Natural killer cell treated with Interleukin-12 subunit alpha and Interleukin-12 subunit beta and Interleukin-15 and Interleukin-18, amount 100 ng/mL, for 72 hours (primary cell): Measurements from ENCODE around the gene RNF43. TPM values are rescaled to one million over a fixed set of nuclear protein-coding genes. Genes with fewer than 3 reads are reported as not detected.

ENCODE experiments used
- ATAC-seq, 2 donors: fragments of 150-1000 bp; cut with Tn5 transposase in 1 of 2; sonication (Bioruptor Pico), chemical (Tn5 transposase) in 1 of 2; 2 replicates each; pipeline ENCODE4 v1.10.0; 2021
- DNase-seq: peaks from one replicate; pipeline ENCODE4 v3.0.0; 2022; ENCODE audit warnings: low spot score
- H3K27ac Mint-ChIP-seq, 2 donors: 1 replicate in 1 of 2; 2 replicates in 1 of 2; pipeline ENCODE4 v1.8.0; 2022; ENCODE audit warnings: mixed read lengths in 2 of 2, mild to moderate bottlenecking in 1 of 2, moderate library complexity in 1 of 2
- H3K27me3 Mint-ChIP-seq, 2 donors: 1 replicate in 1 of 2; 2 replicates in 1 of 2; pipeline ENCODE4 v1.8.0; 2022; ENCODE audit warnings: mixed read lengths in 2 of 2
- H3K36me3 Mint-ChIP-seq: one replicate; pipeline ENCODE4 v1.8.0; 2022; ENCODE audit warnings: mixed read lengths
- H3K4me1 Mint-ChIP-seq, 2 donors: 1 replicate in 1 of 2; 2 replicates in 1 of 2; pipeline ENCODE4 v1.8.0; 2022; ENCODE audit warnings: low read depth in 2 of 2, mixed read lengths in 2 of 2, mild to moderate bottlenecking in 1 of 2
- H3K4me3 Mint-ChIP-seq: one replicate; pipeline ENCODE4 v1.8.0; 2022; ENCODE audit warnings: mixed read lengths
- H3K9me3 Mint-ChIP-seq: 2 replicates; pipeline ENCODE4 v1.8.0; 2022; ENCODE audit warnings: mixed read lengths
- total RNA-seq, 2 donors: library from RNA; stranded (reverse); gene quantifications; one replicate each; pipeline ENCODE4 v1.2.3, GENCODE V29; 2022

The RNF43 gene
- total RNA-seq, 2 donors from 2014 or later = 1.3 TPM; not detected in 1

DNA sequence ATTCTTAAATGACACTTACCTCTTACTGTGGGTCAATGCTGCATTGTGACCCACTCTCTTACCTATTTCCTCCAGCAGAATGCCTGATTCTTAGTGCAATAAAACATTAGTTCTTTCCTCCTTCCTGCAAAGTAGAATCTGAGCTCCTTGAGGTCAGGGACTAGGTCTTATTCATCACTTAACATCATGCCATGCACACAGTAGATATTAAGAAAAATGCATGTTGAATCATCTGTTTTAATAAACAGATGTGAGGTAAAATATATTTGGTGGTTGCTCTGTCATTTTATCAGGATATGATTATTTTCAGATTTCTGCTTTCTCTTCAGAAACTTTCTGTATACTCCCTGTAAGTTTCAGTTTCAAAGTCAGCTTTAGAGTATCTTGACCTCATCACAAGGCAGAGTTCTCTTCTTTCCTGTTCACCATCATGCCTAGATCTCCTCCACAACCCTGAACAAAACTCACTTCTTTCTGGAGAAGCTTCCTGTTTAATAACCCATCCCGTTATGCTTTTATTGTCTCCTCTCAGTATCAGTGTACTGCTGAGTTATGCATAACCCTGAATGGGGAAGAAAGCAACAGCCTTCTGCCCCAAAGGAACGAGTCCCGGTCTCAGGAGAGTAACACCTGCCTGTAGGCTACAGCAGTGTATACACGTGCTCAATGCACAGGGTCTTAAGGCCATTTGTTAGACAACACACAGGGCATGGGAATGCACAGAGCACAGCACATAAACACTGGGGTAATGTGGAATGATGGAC lies 35.0 kb downstream of the RNF43 start:
- H3K27me3 Mint-ChIP-seq = no peaks in the 10 kb centered on the region
- DNase-seq = no peak
- H3K4me1 Mint-ChIP-seq = peaks cover 51 to 52% of the 10 kb centered on the region in 2 donors
- H3K4me3 Mint-ChIP-seq = peak overlapping the region; percentile 51
- H3K36me3 Mint-ChIP-seq = no peaks in the 10 kb centered on the region
- no peaks in the 10 kb centered on the region for H3K9me3 Mint-ChIP-seq
- ATAC-seq = peak; percentile 73 to 79
- peak overlapping the region; percentile 73 to 90 for H3K27ac Mint-ChIP-seq

DNA sequence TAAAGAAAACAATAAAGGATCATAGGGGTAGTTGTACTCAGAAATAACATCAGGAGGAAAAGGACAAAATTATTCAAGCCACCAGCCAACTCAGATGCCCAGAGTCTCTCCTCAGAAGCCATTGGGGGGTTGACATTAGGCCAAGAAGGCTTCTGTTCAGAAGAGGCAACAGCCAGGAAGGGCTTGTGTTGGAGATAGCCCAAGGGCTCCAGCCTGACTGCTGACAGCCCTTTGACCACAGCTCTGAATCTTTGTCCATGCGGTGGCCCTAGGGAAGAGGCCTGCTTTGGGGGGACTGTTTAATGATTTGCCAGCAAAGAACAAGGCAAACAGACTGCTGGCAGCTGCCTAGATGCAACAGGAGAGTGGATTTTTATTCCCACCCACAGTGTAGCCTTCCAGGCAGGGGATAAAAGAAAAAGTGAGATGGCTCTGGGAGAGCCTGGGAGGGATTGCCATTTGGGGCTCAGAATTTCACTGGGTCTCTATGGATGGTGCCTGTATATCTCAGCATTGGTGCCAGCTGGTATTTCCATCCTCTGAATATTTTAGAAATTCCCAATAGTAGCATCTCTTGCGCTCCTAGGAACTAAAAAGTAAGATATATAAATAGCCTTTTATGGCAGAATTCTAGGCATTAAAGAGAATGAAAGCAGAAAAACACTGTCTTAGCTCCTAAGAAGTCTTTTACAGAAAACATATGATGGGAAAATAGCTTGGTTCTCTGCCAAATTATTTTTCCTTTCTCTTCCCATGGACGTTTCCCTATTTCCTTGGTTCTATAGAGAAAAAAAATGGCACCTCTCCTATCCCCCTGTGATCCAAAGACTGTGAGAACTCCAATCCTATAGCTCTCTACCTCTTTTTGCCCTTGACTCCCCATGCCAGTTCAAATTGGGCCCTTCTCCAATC lies 36.0 kb downstream of the RNF43 start:
- Mint-ChIP-seq H3K27ac (peak overlapping the region; percentile 73 to 90), H3K4me1 (peaks cover 52% of the 10 kb centered on the region in 2 donors), H3K27me3 (no peaks in the 10 kb centered on the region), H3K9me3 (no peaks in the 10 kb centered on the region), H3K36me3 (no peaks in the 10 kb centered on the region), H3K4me3 (peak overlapping the region; percentile 51)
- no peak for DNase-seq
- ATAC-seq = no peak

GRCh38 chr17:58380207-58381123 lies 36.9 kb downstream of the RNF43 start:
- peak overlapping the region; percentile 28 for H3K4me3 Mint-ChIP-seq
- peaks cover 52% of the 10 kb centered on the region in 2 donors for H3K4me1 Mint-ChIP-seq
- H3K27ac Mint-ChIP-seq = peak overlapping the region; percentile 73 to 90
- peak in 1 of 2 donors; percentile 55 for ATAC-seq
- H3K9me3 Mint-ChIP-seq = no peaks in the 10 kb centered on the region
- DNase-seq = no peak
- no peaks in the 10 kb centered on the region for H3K27me3 Mint-ChIP-seq
- H3K36me3 Mint-ChIP-seq = no peaks in the 10 kb centered on the region

- Mint-ChIP-seq H3K27me3 (no peaks in the 10 kb centered on the region), H3K36me3 (no peaks in the 10 kb centered on the region), H3K4me1 (peaks cover 44 to 46% of the 10 kb centered on the region in 2 donors), H3K9me3 (no peaks in the 10 kb centered on the region), H3K4me3 (peak overlapping the region; percentile 9), H3K27ac (peak overlapping the region; percentile 73 to 90)
- ATAC-seq (no peak), DNase-seq (no peak)
Measured at GRCh38 chr17:58379511-58379824, 37.9 kb downstream of the RNF43 start.

GRCh38 chr17:58378733-58379510 lies 38.4 kb downstream of the RNF43 start:
- Mint-ChIP-seq H3K27me3 (no peaks in the 10 kb centered on the region), H3K27ac (peak overlapping the region; percentile 73 to 90), H3K4me1 (peaks cover 39 to 43% of the 10 kb centered on the region in 2 donors), H3K9me3 (no peaks in the 10 kb centered on the region), H3K36me3 (no peaks in the 10 kb centered on the region), H3K4me3 (peak overlapping the region; percentile 9)
- DNase-seq = no peak
- no peak for ATAC-seq

DNA sequence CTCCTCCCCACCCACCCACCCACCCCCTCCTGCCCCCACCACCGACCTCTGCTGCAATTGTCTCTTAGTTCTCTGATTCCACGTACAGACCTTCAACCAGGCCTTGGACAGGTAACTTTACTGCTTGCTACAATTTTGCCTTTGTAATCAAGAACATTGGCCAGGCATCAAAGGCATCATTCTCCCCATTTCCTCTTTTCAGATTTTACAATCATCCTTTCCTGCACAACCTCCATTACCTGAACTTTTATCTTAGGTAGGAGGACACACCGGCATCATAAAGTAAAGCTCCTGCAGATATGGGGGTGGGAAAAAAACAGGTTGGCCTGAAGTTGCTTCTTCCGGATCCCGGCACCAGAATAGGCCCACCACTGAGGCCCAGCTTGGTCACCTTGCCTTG lies 39.7 kb downstream of the RNF43 start:
- DNase-seq = no peak
- Mint-ChIP-seq H3K4me1 (peaks cover 37 to 43% of the 10 kb centered on the region in 2 donors), H3K9me3 (no peaks in the 10 kb centered on the region), H3K4me3 (no peak overlapping the region), H3K27ac (no peak overlapping the region), H3K36me3 (no peaks in the 10 kb centered on the region), H3K27me3 (no peaks in the 10 kb centered on the region)
- ATAC-seq = no peak

GRCh38 chr17:58377093-58377601 lies 40.2 kb downstream of the RNF43 start:
- no peaks in the 10 kb centered on the region for H3K36me3 Mint-ChIP-seq
- no peaks in the 10 kb centered on the region for H3K9me3 Mint-ChIP-seq
- H3K27me3 Mint-ChIP-seq = no peaks in the 10 kb centered on the region
- peaks cover 37 to 41% of the 10 kb centered on the region in 2 donors for H3K4me1 Mint-ChIP-seq
- DNase-seq (no peak), ATAC-seq (no peak)
- H3K4me3 Mint-ChIP-seq = no peak overlapping the region
- H3K27ac Mint-ChIP-seq = no peak overlapping the region

DNA sequence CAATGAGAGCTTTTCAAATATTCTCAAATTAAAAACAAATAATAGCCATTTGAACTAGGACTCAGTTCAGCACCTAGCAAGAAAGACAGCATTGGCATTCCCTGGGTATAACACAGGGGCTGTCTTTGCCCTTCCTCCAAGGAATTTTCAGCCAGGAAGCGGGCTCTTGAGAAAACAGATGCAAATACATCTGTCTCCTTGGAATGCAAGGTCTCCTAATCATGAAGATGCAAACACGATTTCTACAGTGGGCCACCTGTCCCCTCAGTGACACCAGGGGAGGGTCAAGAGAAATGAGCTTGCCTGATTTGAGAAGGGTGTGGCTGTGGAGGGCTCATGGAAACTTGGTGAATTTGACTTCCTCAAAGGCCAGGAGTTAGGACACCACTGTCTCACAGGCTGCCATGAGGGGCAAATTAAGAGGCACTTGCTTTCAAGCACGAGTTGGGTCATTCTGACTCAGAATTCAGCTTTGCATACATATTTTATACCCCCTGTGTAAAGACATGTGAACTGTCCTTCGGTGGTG lies 40.8 kb downstream of the RNF43 start:
- Mint-ChIP-seq H3K4me3 (no peak overlapping the region), H3K27me3 (no peaks in the 10 kb centered on the region), H3K36me3 (no peaks in the 10 kb centered on the region), H3K4me1 (peaks cover 36 to 42% of the 10 kb centered on the region in 2 donors), H3K27ac (no peak overlapping the region), H3K9me3 (no peaks in the 10 kb centered on the region)
- DNase-seq (no peak), ATAC-seq (no peak)

DNA sequence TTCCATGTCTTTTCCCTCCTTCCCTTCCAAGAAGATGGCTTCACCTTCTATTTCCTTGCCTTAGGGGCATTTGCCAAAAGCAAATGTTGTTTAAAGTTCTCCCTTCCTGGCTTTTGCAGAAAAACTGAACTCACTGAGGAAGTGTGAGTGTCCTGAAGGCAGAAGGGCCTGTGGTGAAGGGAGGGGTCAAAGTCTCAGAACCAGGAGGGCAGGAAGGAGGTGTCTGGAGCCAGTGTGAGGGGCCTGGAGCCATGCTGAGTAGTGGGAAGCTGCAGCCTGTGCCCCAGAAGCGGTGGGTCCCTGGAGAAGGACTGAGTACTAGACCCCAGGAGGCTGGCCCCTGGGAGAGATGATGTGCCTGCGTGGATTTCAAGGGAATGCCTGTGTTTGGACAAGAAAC lies 41.5 kb downstream of the RNF43 start:
- DNase-seq = no peak
- Mint-ChIP-seq H3K4me3 (no peak overlapping the region), H3K27ac (peak overlapping the region in 1 of 2 donors; percentile 30), H3K27me3 (no peaks in the 10 kb centered on the region), H3K36me3 (no peaks in the 10 kb centered on the region), H3K4me1 (peaks cover 37 to 42% of the 10 kb centered on the region in 2 donors), H3K9me3 (no peaks in the 10 kb centered on the region)
- no peak for ATAC-seq

- H3K9me3 Mint-ChIP-seq = no peaks in the 10 kb centered on the region
- H3K27ac Mint-ChIP-seq = no peak overlapping the region
- DNase-seq (no peak), ATAC-seq (no peak)
- no peaks in the 10 kb centered on the region for H3K27me3 Mint-ChIP-seq
- no peaks in the 10 kb centered on the region for H3K36me3 Mint-ChIP-seq
- H3K4me1 Mint-ChIP-seq = peaks cover 37 to 42% of the 10 kb centered on the region in 2 donors
- no peak overlapping the region for H3K4me3 Mint-ChIP-seq
Measured at GRCh38 chr17:58375256-58375655, 42.1 kb downstream of the RNF43 start.

- Mint-ChIP-seq H3K4me1 (peaks cover 35 to 38% of the 10 kb centered on the region in 2 donors), H3K27ac (no peak overlapping the region), H3K27me3 (no peaks in the 10 kb centered on the region), H3K9me3 (no peaks in the 10 kb centered on the region), H3K4me3 (no peak overlapping the region), H3K36me3 (no peaks in the 10 kb centered on the region)
- ATAC-seq (no peak), DNase-seq (no peak)
Measured at GRCh38 chr17:58373923-58374322, 43.4 kb downstream of the RNF43 start.

GRCh38 chr17:58373003-58373402 lies 44.3 kb downstream of the RNF43 start:
- no peak overlapping the region for H3K4me3 Mint-ChIP-seq

More at GRCh38 chr17:58373003-58373402, 44.3 kb downstream of the RNF43 start:
- H3K4me1 Mint-ChIP-seq = peaks cover 36 to 37% of the 10 kb centered on the region in 2 donors
- DNase-seq (no peak), ATAC-seq (no peak)
- no peaks in the 10 kb centered on the region for H3K27me3 Mint-ChIP-seq
- H3K9me3 Mint-ChIP-seq = no peaks in the 10 kb centered on the region
- H3K27ac Mint-ChIP-seq = no peak overlapping the region
- no peaks in the 10 kb centered on the region for H3K36me3 Mint-ChIP-seq
